ENCODE results near the gene KRT71. TPM values are rescaled to one million over a fixed set of nuclear protein-coding genes. Genes with fewer than 3 reads are reported as not detected.

KRT71 gene
- total RNA-seq, 1 experiment from 2014 or later = not detected

DNA sequence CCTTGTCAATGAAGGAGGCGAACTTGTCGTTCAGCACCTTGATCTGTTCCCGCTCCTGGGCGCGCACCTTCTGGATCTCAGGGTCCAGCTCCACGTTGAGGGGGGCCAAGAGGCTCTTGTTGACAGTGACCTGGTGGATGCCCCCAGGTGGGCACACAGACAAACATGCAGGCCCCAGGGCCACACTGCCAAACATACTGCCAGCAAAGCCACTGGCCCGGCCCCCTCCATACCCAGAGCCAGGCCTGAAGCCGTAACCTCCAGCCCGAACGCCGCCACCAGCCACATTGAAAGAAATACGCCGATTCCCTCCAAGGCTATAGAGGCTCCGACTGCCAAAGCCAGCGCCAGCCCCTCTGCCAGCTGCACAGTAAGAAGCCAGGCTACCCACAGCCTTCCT, 20.4 kb upstream of the KRT71 start:
- DNase-seq = no peak
- Histone ChIP-seq H3F3A (ENCODE audit: insufficient read depth, low read depth) (no peaks in the 10 kb centered on the region), H3K27ac (no peak overlapping the region), H3K9me2 (ENCODE audit: insufficient read depth) (no peaks in the 10 kb centered on the region), H4K20me1 (ENCODE audit: insufficient read depth) (no peaks in the 10 kb centered on the region), H3K4me3 (no peak overlapping the region), H3K4me2 (no peak overlapping the region), H2AFZ (no peak overlapping the region), H3K9me3 (ENCODE audit: insufficient read depth, low read depth) (no peaks in the 10 kb centered on the region), H3K4me1 (replicated peaks; ENCODE audit: insufficient read depth) (no peaks in the 10 kb centered on the region), H3K36me3 (ENCODE audit: low read depth) (no peaks in the 10 kb centered on the region), H3K79me2 (ENCODE audit: low read depth) (no peaks in the 10 kb centered on the region), H3K27me3 (ENCODE audit: insufficient read depth, low read depth) (no peaks in the 10 kb centered on the region)
- ChIA-PET POLR2A (ENCODE audit: unreplicated experiment) (no interaction called here), CTCF (no interaction called here)
- no peak for TF ChIP-seq EZH2 (IDR thresholded peaks at IDR 0.05; ENCODE audit: low read depth)
- TF ChIP-seq, protein P1, sequence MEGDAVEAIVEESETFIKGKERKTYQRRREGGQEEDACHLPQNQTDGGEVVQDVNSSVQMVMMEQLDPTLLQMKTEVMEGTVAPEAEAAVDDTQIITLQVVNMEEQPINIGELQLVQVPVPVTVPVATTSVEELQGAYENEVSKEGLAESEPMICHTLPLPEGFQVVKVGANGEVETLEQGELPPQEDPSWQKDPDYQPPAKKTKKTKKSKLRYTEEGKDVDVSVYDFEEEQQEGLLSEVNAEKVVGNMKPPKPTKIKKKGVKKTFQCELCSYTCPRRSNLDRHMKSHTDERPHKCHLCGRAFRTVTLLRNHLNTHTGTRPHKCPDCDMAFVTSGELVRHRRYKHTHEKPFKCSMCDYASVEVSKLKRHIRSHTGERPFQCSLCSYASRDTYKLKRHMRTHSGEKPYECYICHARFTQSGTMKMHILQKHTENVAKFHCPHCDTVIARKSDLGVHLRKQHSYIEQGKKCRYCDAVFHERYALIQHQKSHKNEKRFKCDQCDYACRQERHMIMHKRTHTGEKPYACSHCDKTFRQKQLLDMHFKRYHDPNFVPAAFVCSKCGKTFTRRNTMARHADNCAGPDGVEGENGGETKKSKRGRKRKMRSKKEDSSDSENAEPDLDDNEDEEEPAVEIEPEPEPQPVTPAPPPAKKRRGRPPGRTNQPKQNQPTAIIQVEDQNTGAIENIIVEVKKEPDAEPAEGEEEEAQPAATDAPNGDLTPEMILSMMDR (conservative IDR thresholded peaks at IDR 0.05) = no peak
- intact Hi-C loops (cut with micrococcal nuclease; ENCODE audit: unreplicated experiment) = no loop called here
- BruUV-seq (replicated peaks) = no TSS peak

- Histone ChIP-seq H3K36me3 (ENCODE audit: low read depth) (no peaks in the 10 kb centered on the region), H3K27me3 (ENCODE audit: insufficient read depth, low read depth) (no peaks in the 10 kb centered on the region), H3K9me2 (ENCODE audit: insufficient read depth) (no peaks in the 10 kb centered on the region), H3K4me1 (replicated peaks; ENCODE audit: insufficient read depth) (no peaks in the 10 kb centered on the region), H4K20me1 (ENCODE audit: insufficient read depth) (no peaks in the 10 kb centered on the region), H3K79me2 (ENCODE audit: low read depth) (no peaks in the 10 kb centered on the region), H2AFZ (no peak overlapping the region), H3F3A (ENCODE audit: insufficient read depth, low read depth) (no peaks in the 10 kb centered on the region), H3K4me2 (no peak overlapping the region), H3K4me3 (no peak overlapping the region), H3K9me3 (ENCODE audit: insufficient read depth, low read depth) (no peaks in the 10 kb centered on the region), H3K27ac (no peak overlapping the region)
- no peak for TF ChIP-seq EZH2 (IDR thresholded peaks at IDR 0.05; ENCODE audit: low read depth)
- TF ChIP-seq, protein P1 (conservative IDR thresholded peaks at IDR 0.05) = no peak
- intact Hi-C loops (cut with micrococcal nuclease; ENCODE audit: unreplicated experiment) = no loop called here
- ChIA-PET CTCF (no interaction called here), POLR2A (ENCODE audit: unreplicated experiment) (no interaction called here)
- DNase-seq = no peak
- BruUV-seq (replicated peaks) = no TSS peak
Measured at GRCh38 chr12:52570511-52570910, 17.6 kb upstream of the KRT71 start.

DNA sequence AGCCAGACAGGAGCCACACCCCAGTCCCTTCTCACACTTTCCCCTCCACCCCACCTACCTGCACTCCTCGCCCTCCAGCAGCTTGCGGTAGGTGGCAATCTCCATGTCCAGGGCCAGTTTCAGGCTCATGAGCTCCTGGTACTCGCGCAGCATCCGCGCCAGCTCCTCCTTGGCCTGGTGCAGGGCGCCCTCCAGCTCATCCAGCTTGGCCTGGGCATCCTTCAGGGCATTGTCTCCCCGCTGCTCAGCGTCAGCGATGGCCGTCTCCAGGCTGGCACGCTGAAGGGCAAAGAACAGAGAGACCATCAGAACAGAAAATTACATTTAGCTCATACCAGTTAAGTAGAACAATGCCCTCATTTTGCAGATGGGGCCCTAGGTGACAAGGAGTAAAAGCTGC, 15.2 kb upstream of the KRT71 start:
- Histone ChIP-seq H3K36me3 (ENCODE audit: low read depth) (no peaks in the 10 kb centered on the region), H4K20me1 (ENCODE audit: insufficient read depth) (no peaks in the 10 kb centered on the region), H2AFZ (no peak overlapping the region), H3K4me3 (no peak overlapping the region), H3K27ac (no peak overlapping the region), H3K27me3 (ENCODE audit: insufficient read depth, low read depth) (no peaks in the 10 kb centered on the region), H3K9me2 (ENCODE audit: insufficient read depth) (no peaks in the 10 kb centered on the region), H3K4me2 (no peak overlapping the region), H3K4me1 (replicated peaks; ENCODE audit: insufficient read depth) (no peaks in the 10 kb centered on the region), H3F3A (ENCODE audit: insufficient read depth, low read depth) (no peaks in the 10 kb centered on the region), H3K9me3 (ENCODE audit: insufficient read depth, low read depth) (no peaks in the 10 kb centered on the region), H3K79me2 (ENCODE audit: low read depth) (no peaks in the 10 kb centered on the region)
- TF ChIP-seq, protein P1 (conservative IDR thresholded peaks at IDR 0.05) = no peak
- TF ChIP-seq EZH2 (IDR thresholded peaks at IDR 0.05; ENCODE audit: low read depth) = no peak
- no peak for DNase-seq
- BruUV-seq (replicated peaks) = no TSS peak
- intact Hi-C loops (cut with micrococcal nuclease; ENCODE audit: unreplicated experiment) = no loop called here
- CTCF ChIA-PET = no interaction called here
- POLR2A ChIA-PET (ENCODE audit: unreplicated experiment) = no interaction called here
